ENCODE results near the gene HINFP.
"Not testable (repeated sequence)": the region's sequence is repeated elsewhere in the genome, so short reads cannot be mapped to it uniquely, and the experiment has no call there.

HINFP gene

GRCh38 chr11:119178166-119178680 lies 56.8 kb downstream of the HINFP start:
- DNase-seq = no peak
- in situ Hi-C loops (cut with MboI; ENCODE audit: low pct_unique_long_range_greater_than_20kb, low sequenced_read_pairs) = no loop called here

- in situ Hi-C loops (cut with MboI; ENCODE audit: low pct_unique_long_range_greater_than_20kb, low sequenced_read_pairs) = no loop called here
Measured at GRCh38 chr11:119179342-119179741, 58.0 kb downstream of the HINFP start.

GRCh38 chr11:119179983-119180382 lies 58.6 kb downstream of the HINFP start:
- DNase-seq = no peak
- in situ Hi-C loops (cut with MboI; ENCODE audit: low pct_unique_long_range_greater_than_20kb, low sequenced_read_pairs) = no loop called here

More at GRCh38 chr11:119179342-119179741, 58.0 kb downstream of the HINFP start:
- no peak for DNase-seq

- in situ Hi-C loops (cut with MboI; ENCODE audit: low pct_unique_long_range_greater_than_20kb, low sequenced_read_pairs) = no loop called here
- no peak for DNase-seq
Measured at GRCh38 chr11:119180729-119181676, 59.6 kb downstream of the HINFP start.

- in situ Hi-C loops (cut with MboI; ENCODE audit: low pct_unique_long_range_greater_than_20kb, low sequenced_read_pairs) = no loop called here
- DNase-seq = peak; percentile 15
Measured at GRCh38 chr11:119181677-119182412, 60.5 kb downstream of the HINFP start.

- in situ Hi-C loops (cut with MboI; ENCODE audit: low pct_unique_long_range_greater_than_20kb, low sequenced_read_pairs); DNase-seq: not testable (repeated sequence)
Measured at GRCh38 chr11:119184399-119184798, 63.0 kb downstream of the HINFP start.

Measured in KBM-7 (cell line).